SU-DHL-6 (cell line): ENCODE data around the gene CBLB.

ENCODE experiments used
- H2AFZ ChIP-seq: fragments of 200-600 bp; sonication (generic); 2 replicates; pipeline ENCODE4 v1.6.1; 2014; ENCODE audit warnings: low read depth, mild to moderate bottlenecking, moderate library complexity, mixed read lengths, antibody characterized with exemption, low read length; ENCODE audit not compliant: severe bottlenecking
- H3F3A ChIP-seq: fragments of 200-600 bp; shearing (Covaris generic); 2 replicates; pipeline ENCODE4 v1.6.0; 2016; ENCODE audit warnings: antibody characterized with exemption, mild to moderate bottlenecking; ENCODE audit not compliant: insufficient read depth
- H3K27ac ChIP-seq: fragments of 200-600 bp; sonication (generic); 2 replicates; pipeline ENCODE4 v1.5.1; 2016; ENCODE audit warnings: low read depth, mild to moderate bottlenecking, low read length, moderate library complexity, mixed read lengths
- H3K27me3 ChIP-seq: fragments of 200-600 bp; sonication (generic), shearing (Covaris generic); 2 replicates; pipeline ENCODE4 v1.6.0; 2014; ENCODE audit warnings: mild to moderate bottlenecking, low read length
- H3K36me3 ChIP-seq: fragments of 200-600 bp; sonication (generic); 2 replicates; pipeline ENCODE4 v1.6.1; 2014; ENCODE audit warnings: mild to moderate bottlenecking, low read length, mixed read lengths
- H3K4me2 ChIP-seq: fragments of 300-600, 200-600 bp; shearing (Covaris generic), sonication (generic); 2 replicates; pipeline ENCODE4 v1.6.0; 2014; ENCODE audit warnings: low read length, low read depth, mild to moderate bottlenecking; ENCODE audit not compliant: poor library complexity, severe bottlenecking
- H3K4me3 ChIP-seq: fragments of 200-600 bp; sonication (generic); 2 replicates; pipeline ENCODE4 v1.5.1; 2014; ENCODE audit warnings: antibody characterized with exemption, low read length, mild to moderate bottlenecking, mixed read lengths; ENCODE audit not compliant: insufficient read depth, poor library complexity, severe bottlenecking
- H3K79me2 ChIP-seq: fragments of 200-600 bp; sonication (generic); 2 replicates; pipeline ENCODE4 v1.6.1; 2014; ENCODE audit warnings: mild to moderate bottlenecking, low read length, moderate library complexity; ENCODE audit not compliant: insufficient read depth
- H3K9ac ChIP-seq: fragments of 200-600 bp; sonication (generic); 2 replicates; pipeline ENCODE4 v1.7.0; 2014; ENCODE audit warnings: mild to moderate bottlenecking, low read length
- H3K9me2 ChIP-seq: fragments of 200-600 bp; sonication (generic); replicated peaks from 2 replicates; pipeline ENCODE4 v1.6.1; 2014; ENCODE audit warnings: low read length; ENCODE audit not compliant: insufficient read depth
- H3K9me3 ChIP-seq: fragments of 200-600 bp; sonication (generic); 2 replicates; pipeline ENCODE4 v1.6.1; 2014; ENCODE audit warnings: low read length, mixed read lengths; ENCODE audit not compliant: insufficient read depth
- H4K20me1 ChIP-seq: fragments of 200-600 bp; sonication (generic); 2 replicates; pipeline ENCODE4 v1.6.1; 2014; ENCODE audit warnings: low read depth, mild to moderate bottlenecking, antibody characterized with exemption, low read length, moderate library complexity, mixed read lengths
- EZH2phosphoT487 ChIP-seq: fragments of 200-600 bp; sonication (generic), shearing (Covaris generic); conservative IDR thresholded peaks from 2 replicates; pipeline ENCODE4 v1.6.1; 2018; ENCODE audit warnings: mild to moderate bottlenecking, antibody characterized with exemption, low read length, moderate library complexity, mixed read lengths
- TF ChIP-seq, protein P1 (sequence below): fragments of 200-600 bp; sonication (generic); IDR thresholded peaks from one replicate; pipeline ENCODE4 v1.5.1; 2017; ENCODE audit warnings: antibody characterized with exemption, mild to moderate bottlenecking, low read length, moderate library complexity; ENCODE audit not compliant: insufficient read depth, poor library complexity, severe bottlenecking

The CBLB gene

DNA sequence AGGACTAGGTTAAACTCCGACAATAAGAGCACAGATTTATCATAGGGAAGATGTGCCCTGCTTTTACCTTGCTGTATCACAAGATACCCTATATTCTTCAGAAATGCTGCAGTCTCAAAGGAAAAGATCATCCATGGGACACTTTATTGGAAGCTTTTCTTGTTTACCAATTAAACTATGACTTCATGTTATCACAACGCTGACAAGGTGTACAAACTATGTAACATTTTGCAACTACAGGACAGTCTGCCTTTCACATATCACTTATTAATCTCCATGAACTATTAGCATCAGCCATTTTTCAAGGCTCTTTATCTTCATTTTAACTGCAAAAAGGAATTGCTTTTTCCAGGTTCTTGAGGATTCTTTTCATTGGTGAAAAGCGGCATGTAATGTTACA is 34.0 kb downstream of the CBLB start:
- Histone ChIP-seq H3K36me3 (peaks cover 4% of the 10 kb centered on the region; the same call in 1 of the 2 replicates), H3F3A (peaks cover 89% of the 10 kb centered on the region), H3K4me3 (peak overlapping the region; percentile 32), H3K9me2 (no peaks in the 10 kb centered on the region), H3K4me2 (peak overlapping the region; percentile 55), H3K9me3 (no peaks in the 10 kb centered on the region), H2AFZ (no peak overlapping the region), H3K27ac (peak overlapping the region; percentile 95), H3K79me2 (peaks cover 84% of the 10 kb centered on the region), H3K27me3 (no peaks in the 10 kb centered on the region), H3K9ac (peak overlapping the region; percentile 45), H4K20me1 (no peaks in the 10 kb centered on the region)
- TF ChIP-seq EZH2phosphoT487, result no peak
- TF ChIP-seq, protein P1, sequence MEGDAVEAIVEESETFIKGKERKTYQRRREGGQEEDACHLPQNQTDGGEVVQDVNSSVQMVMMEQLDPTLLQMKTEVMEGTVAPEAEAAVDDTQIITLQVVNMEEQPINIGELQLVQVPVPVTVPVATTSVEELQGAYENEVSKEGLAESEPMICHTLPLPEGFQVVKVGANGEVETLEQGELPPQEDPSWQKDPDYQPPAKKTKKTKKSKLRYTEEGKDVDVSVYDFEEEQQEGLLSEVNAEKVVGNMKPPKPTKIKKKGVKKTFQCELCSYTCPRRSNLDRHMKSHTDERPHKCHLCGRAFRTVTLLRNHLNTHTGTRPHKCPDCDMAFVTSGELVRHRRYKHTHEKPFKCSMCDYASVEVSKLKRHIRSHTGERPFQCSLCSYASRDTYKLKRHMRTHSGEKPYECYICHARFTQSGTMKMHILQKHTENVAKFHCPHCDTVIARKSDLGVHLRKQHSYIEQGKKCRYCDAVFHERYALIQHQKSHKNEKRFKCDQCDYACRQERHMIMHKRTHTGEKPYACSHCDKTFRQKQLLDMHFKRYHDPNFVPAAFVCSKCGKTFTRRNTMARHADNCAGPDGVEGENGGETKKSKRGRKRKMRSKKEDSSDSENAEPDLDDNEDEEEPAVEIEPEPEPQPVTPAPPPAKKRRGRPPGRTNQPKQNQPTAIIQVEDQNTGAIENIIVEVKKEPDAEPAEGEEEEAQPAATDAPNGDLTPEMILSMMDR, result no peak

DNA sequence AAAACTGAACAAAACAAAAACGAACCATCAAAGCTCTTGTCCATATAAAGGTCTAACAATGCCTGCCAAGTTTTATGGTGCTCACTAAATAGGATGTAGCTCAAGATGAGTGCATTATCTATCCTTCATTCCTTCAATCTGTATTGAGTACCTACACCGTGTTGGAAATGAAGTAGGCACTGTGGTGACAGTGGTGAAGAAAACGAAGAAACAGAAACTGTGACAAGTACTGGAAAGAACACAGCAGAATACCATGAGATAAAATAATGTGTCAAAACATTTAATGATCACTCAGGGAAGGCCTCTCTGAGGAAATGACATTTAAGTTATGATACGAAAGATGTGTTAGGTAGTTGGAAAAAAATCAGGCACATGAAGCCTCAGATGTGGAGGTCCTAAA is 36.2 kb downstream of the CBLB start:
- Histone ChIP-seq H3K27me3 (no peaks in the 10 kb centered on the region), H3K79me2 (peaks cover 90% of the 10 kb centered on the region), H3K4me3 (peak overlapping the region; percentile 21), H3K4me2 (peak overlapping the region; percentile 80), H3K36me3 (no peaks in the 10 kb centered on the region), H2AFZ (no peak overlapping the region), H3K9me3 (no peaks in the 10 kb centered on the region), H4K20me1 (no peaks in the 10 kb centered on the region), H3K27ac (peak overlapping the region; percentile 95), H3K9ac (peak overlapping the region; percentile 55), H3F3A (peaks cover 75% of the 10 kb centered on the region), H3K9me2 (no peaks in the 10 kb centered on the region)
- TF ChIP-seq, protein P1, result no peak
- no peak for TF ChIP-seq EZH2phosphoT487

DNA sequence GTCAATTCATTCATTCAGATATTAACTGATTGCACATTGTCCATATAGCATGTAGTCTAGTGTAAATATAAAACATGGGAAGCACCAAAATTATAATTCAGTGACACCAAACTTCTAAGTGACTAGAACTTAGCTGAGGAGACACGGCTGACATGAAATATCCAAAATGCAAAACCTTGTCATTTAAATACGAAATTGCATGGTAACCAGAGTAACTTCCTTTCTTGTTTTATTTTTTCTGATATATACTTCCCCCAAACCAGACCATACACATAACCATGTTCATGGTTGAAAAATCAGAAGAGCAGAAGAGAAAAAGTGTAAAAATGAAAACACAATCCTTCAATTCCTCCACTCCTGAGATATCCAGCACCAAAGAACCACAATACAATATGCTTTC is 38.0 kb downstream of the CBLB start:
- Histone ChIP-seq H3K27me3 (no peaks in the 10 kb centered on the region), H2AFZ (no peak overlapping the region), H3K27ac (peak overlapping the region; percentile 95), H3K9me2 (no peaks in the 10 kb centered on the region), H3K9ac (peak overlapping the region; percentile 55), H4K20me1 (no peaks in the 10 kb centered on the region), H3F3A (peaks cover 70% of the 10 kb centered on the region), H3K4me2 (peak overlapping the region; percentile 80), H3K9me3 (no peaks in the 10 kb centered on the region), H3K36me3 (no peaks in the 10 kb centered on the region), H3K4me3 (peak overlapping the region; percentile 33), H3K79me2 (peaks cover 91% of the 10 kb centered on the region)
- TF ChIP-seq EZH2phosphoT487, result no peak
- TF ChIP-seq, protein P1, result no peak
